GM23338 (cell line): Measurements from ENCODE around the gene FMR1. TPM values are rescaled to one million over a fixed set of nuclear protein-coding genes. Genes with fewer than 3 reads are reported as not detected.

Source experiments
- ATAC-seq: fragments of 200-7000 bp; cut with Tn5 transposase; 3 replicates; pipeline ENCODE4 v1.9.1; 2020
- DNase-seq: peaks from one replicate; pipeline ENCODE4 v3.0.0-alpha.2; 2015; ENCODE audit warnings: low spot score
- H2AFZ ChIP-seq: fragments of 200-600 bp; sonication (generic); 2 replicates; pipeline ENCODE4 v1.8.0; 2016; ENCODE audit warnings: antibody characterized with exemption, mild to moderate bottlenecking, moderate library complexity
- H3F3A ChIP-seq: fragments of 200-600 bp; sonication (generic); replicated peaks from 2 replicates; pipeline ENCODE4 v1.8.0; 2017; ENCODE audit warnings: antibody characterized with exemption, mixed run types, low read depth
- H3K27ac ChIP-seq: fragments of 200-600 bp; sonication (generic); 2 replicates; pipeline ENCODE4 v1.6.1; 2016; ENCODE audit warnings: low read depth
- H3K27me3 ChIP-seq: fragments of 200-600 bp; sonication (generic); 2 replicates; pipeline ENCODE4 v1.8.0; 2016; ENCODE audit warnings: mild to moderate bottlenecking, mixed run types, moderate library complexity; ENCODE audit not compliant: insufficient read depth
- H3K36me3 ChIP-seq: fragments of 200-600 bp; sonication (generic); 2 replicates; pipeline ENCODE4 v1.8.0; 2016; ENCODE audit warnings: mild to moderate bottlenecking; ENCODE audit not compliant: insufficient read depth
- H3K4me1 ChIP-seq: fragments of 200-600 bp; sonication (generic); 2 replicates; pipeline ENCODE4 v1.8.0; 2016; ENCODE audit warnings: mild to moderate bottlenecking, moderate library complexity; ENCODE audit not compliant: insufficient read depth
- H3K4me2 ChIP-seq: fragments of 200-600 bp; sonication (generic); 2 replicates; pipeline ENCODE4 v1.7.1; 2017; ENCODE audit warnings: mixed run types
- H3K4me3 ChIP-seq: fragments of 200-600 bp; sonication (generic); 2 replicates; pipeline ENCODE4 v1.6.1; 2016; ENCODE audit warnings: mixed run types
- H3K79me2 ChIP-seq: fragments of 200-600 bp; sonication (generic); replicated peaks from 2 replicates; pipeline ENCODE4 v1.8.0; 2017; ENCODE audit warnings: mild to moderate bottlenecking; ENCODE audit not compliant: insufficient read depth
- H3K9me2 ChIP-seq: fragments of 200-600 bp; sonication (generic); 2 replicates; pipeline ENCODE4 v1.8.0; 2017; ENCODE audit not compliant: insufficient read depth
- H4K20me1 ChIP-seq: fragments of 200-600 bp; sonication (generic); replicated peaks from 2 replicates; pipeline ENCODE4 v1.8.0; 2017; ENCODE audit warnings: mild to moderate bottlenecking; ENCODE audit not compliant: insufficient read depth
- H3K27ac Mint-ChIP-seq: 2 replicates; pipeline ENCODE4 v1.8.0; 2020; ENCODE audit warnings: inconsistent platforms, mild to moderate bottlenecking, moderate library complexity, mixed read lengths
- H3K27me3 Mint-ChIP-seq: 3 replicates; pipeline ENCODE4 v1.8.0; 2022; ENCODE audit warnings: low read depth, mild to moderate bottlenecking, moderate library complexity, mixed read lengths, inconsistent platforms; ENCODE audit not compliant: insufficient read depth, poor library complexity
- H3K36me3 Mint-ChIP-seq: 3 replicates; pipeline ENCODE4 v1.8.0; 2021; ENCODE audit warnings: low read depth, mild to moderate bottlenecking, inconsistent platforms, moderate library complexity, mixed read lengths
- H3K4me1 Mint-ChIP-seq: 3 replicates; pipeline ENCODE4 v1.8.0; 2020; ENCODE audit warnings: mild to moderate bottlenecking, inconsistent platforms, mixed read lengths
- H3K4me3 Mint-ChIP-seq: 3 replicates; pipeline ENCODE4 v1.8.0; 2021; ENCODE audit warnings: moderate library complexity, mild to moderate bottlenecking, inconsistent platforms, mixed read lengths
- H3K9me3 Mint-ChIP-seq: 3 replicates; pipeline ENCODE4 v1.8.0; 2020; ENCODE audit warnings: moderate library complexity, mild to moderate bottlenecking, inconsistent platforms, mixed read lengths
- CTCF ChIP-seq, 2 experiments: fragments of 200-600 bp in 1 of 2; sonication (generic) in 1 of 2; conservative IDR thresholded peaks; 2 replicates each; pipeline versions ENCODE4 v1.5.1 to v1.6.1; 2016 to 2017; ENCODE audit warnings: antibody characterized with exemption in 2 of 2, low read depth in 2 of 2, mild to moderate bottlenecking in 2 of 2, moderate library complexity in 1 of 2
- EZH2phosphoT487 ChIP-seq: fragments of 200-600 bp; sonication (generic); IDR thresholded peaks from one replicate; pipeline ENCODE4 v1.8.1; 2018; ENCODE audit warnings: antibody characterized with exemption; ENCODE audit not compliant: unreplicated experiment
- JUNB ChIP-seq: IDR thresholded peaks from one replicate; pipeline ENCODE4 v1.6.1; 2016; ENCODE audit warnings: antibody characterized with exemption; ENCODE audit not compliant: unreplicated experiment
- NANOG ChIP-seq: IDR thresholded peaks from 2 replicates; pipeline ENCODE4 v1.6.1; 2016; ENCODE audit warnings: antibody characterized with exemption, borderline replicate concordance
- POLR2AphosphoS5 ChIP-seq: IDR thresholded peaks from 2 replicates; pipeline ENCODE4 v1.6.1; 2016; ENCODE audit warnings: antibody characterized with exemption, low read depth
- REST ChIP-seq: IDR thresholded peaks from one replicate; pipeline ENCODE4 v1.6.1; 2018; ENCODE audit warnings: antibody characterized with exemption; ENCODE audit not compliant: unreplicated experiment
- ZNF114 ChIP-seq: fragments of 250-450 bp; sonication (Bioruptor Pico); IDR thresholded peaks from 2 replicates; pipeline ENCODE4 v1.5.0; 2020; ENCODE audit warnings: mild to moderate bottlenecking, moderate library complexity
- ZNF331 ChIP-seq: fragments of 250-450 bp; sonication (Bioruptor Pico); IDR thresholded peaks from 2 replicates; pipeline ENCODE4 v1.5.0; 2020; ENCODE audit warnings: low read depth, mild to moderate bottlenecking, moderate library complexity
- ZNF462 ChIP-seq: fragments of 250-450 bp; sonication (Bioruptor Pico); IDR thresholded peaks from 2 replicates; pipeline ENCODE4 v1.5.0; 2020; ENCODE audit warnings: mild to moderate bottlenecking, moderate library complexity
- polyA plus RNA-seq: library from polyadenylated mRNA; unstranded; fragments of >200 nt; fragmentation: Nextera tagmentation; extraction: Ambion mirVana; gene quantifications from 2 replicates; pipeline ENCODE4 v1.2.1, GENCODE V29; 2016
- total RNA-seq: library from RNA; depleted of rRNA; stranded (reverse); fragments of >200 nt; shearing (Covaris generic); gene quantifications from 2 replicates; pipeline ENCODE4 v1.2.3, GENCODE V29; 2014

FMR1 gene
- total and polyA plus RNA-seq, 2 experiments from 2014 or later = 17.1 to 44.3 TPM

- no peaks in the 10 kb centered on the region for H3K36me3 ChIP-seq
- ATAC-seq (no peak), DNase-seq (no peak)
- H3F3A ChIP-seq = no peaks in the 10 kb centered on the region
- Mint-ChIP-seq H3K9me3 (no peaks in the 10 kb centered on the region; the same call in 2 of the 3 replicates), H3K4me1 (no peaks in the 10 kb centered on the region), H3K4me3 (no peak overlapping the region), H3K27me3 (no peaks in the 10 kb centered on the region), H3K27ac (no peak overlapping the region), H3K36me3 (no peaks in the 10 kb centered on the region)
- TF ChIP-seq ZNF114 (CRISPR knock-in tag) (no peak), CTCF (conservative IDR thresholded peaks at IDR 0.05; ENCODE audit: low read depth in 2 of 2) (no peak), EZH2phosphoT487 (no peak), JUNB (no peak), ZNF462 (CRISPR knock-in tag) (no peak), NANOG (no peak), ZNF331 (CRISPR knock-in tag) (no peak), POLR2AphosphoS5 (no peak), REST (no peak)
- H3K9me2 ChIP-seq = no peaks in the 10 kb centered on the region
- H3K4me2 ChIP-seq = no peak overlapping the region
- H3K27me3 ChIP-seq = no peaks in the 10 kb centered on the region
- H4K20me1 ChIP-seq = no peaks in the 10 kb centered on the region
- no peak overlapping the region for H3K27ac ChIP-seq
- no peaks in the 10 kb centered on the region for H3K79me2 ChIP-seq
- H3K4me1 ChIP-seq = no peaks in the 10 kb centered on the region
- no peak overlapping the region for H3K4me3 ChIP-seq
- no peak overlapping the region for H2AFZ ChIP-seq
Observed at GRCh38 chrX:147877726-147878125, 34.0 kb upstream of the FMR1 start.
